SHP77 treated with DMSO at 0.1 percent for 48 hours (cell line): ENCODE results near the gene CACNA1G.

Source experiments
- DNase-seq: peaks from one replicate; lab custom pipeline; 2025; lab: John Stamatoyannopoulos, UW

The CACNA1G gene

GRCh38 chr17:50560185-50560824 lies at the start of gene CACNA1G:
Gene CACNA1G (plus strand): TSS chr17:50560715. CDS start chr17:50561460, 745 bp downstream.
- DNase-seq: peak; percentile 32

GRCh38 chr17:50511058-50511457 lies 49.5 kb upstream of the CACNA1G start:
- no peak for DNase-seq

- DNase-seq: no peak
These were observed 47.0 kb upstream of the CACNA1G start for GRCh38 chr17:50513495-50513894.

GRCh38 chr17:50514388-50514787 lies 46.1 kb upstream of the CACNA1G start:
- DNase-seq: no peak

- DNase-seq: no peak
These were observed 45.4 kb upstream of the CACNA1G start for GRCh38 chr17:50514936-50515702.

GRCh38 chr17:50517011-50517410 lies 43.5 kb upstream of the CACNA1G start:
- no peak for DNase-seq

- no peak for DNase-seq
These were observed 42.8 kb upstream of the CACNA1G start for GRCh38 chr17:50517504-50518383.

- no peak for DNase-seq
These were observed 42.0 kb upstream of the CACNA1G start for GRCh38 chr17:50518384-50519023.

- no peak for DNase-seq
These were observed 41.2 kb upstream of the CACNA1G start for GRCh38 chr17:50519141-50519834.

GRCh38 chr17:50520483-50520882 lies 40.0 kb upstream of the CACNA1G start:
- no peak for DNase-seq

- no peak for DNase-seq
These were observed 39.0 kb upstream of the CACNA1G start for GRCh38 chr17:50521514-50521913.

- DNase-seq: no peak
These were observed 37.7 kb upstream of the CACNA1G start for GRCh38 chr17:50522766-50523165.

GRCh38 chr17:50523208-50523607 lies 37.3 kb upstream of the CACNA1G start:
- no peak for DNase-seq

- no peak for DNase-seq
These were observed 35.7 kb upstream of the CACNA1G start for GRCh38 chr17:50524838-50525237.

- no peak for DNase-seq
These were observed 33.3 kb upstream of the CACNA1G start for GRCh38 chr17:50527155-50527762.

- DNase-seq: no peak
These were observed 32.5 kb upstream of the CACNA1G start for GRCh38 chr17:50527949-50528474.

- no peak for DNase-seq
These were observed 30.7 kb upstream of the CACNA1G start for GRCh38 chr17:50529849-50530248.

GRCh38 chr17:50531428-50532025 lies 29.0 kb upstream of the CACNA1G start:
- no peak for DNase-seq

GRCh38 chr17:50532452-50533024 lies 28.0 kb upstream of the CACNA1G start, which contains the start of gene EPN3:
Gene EPN3 (plus strand): TSS chr17:50532735. CDS start chr17:50536557, 3,822 bp downstream.
- no peak for DNase-seq

- no peak for DNase-seq
These were observed 27.3 kb upstream of the CACNA1G start for GRCh38 chr17:50533185-50533584.
